IPS-15b (cell line): ENCODE results near the gene EIF4E3.

Experiments
- H3K27me3 ChIP-seq: one replicate; pipeline ENCODE4 v1.6.1; 2013; ENCODE audit warnings: low read length; ENCODE audit not compliant: control insufficient read depth, insufficient read depth
- H3K36me3 ChIP-seq: one replicate; pipeline ENCODE4 v1.6.1; 2013; ENCODE audit warnings: low read length; ENCODE audit not compliant: control insufficient read depth, insufficient read depth
- H3K4me1 ChIP-seq: one replicate; pipeline ENCODE4 v1.6.1; 2013; ENCODE audit warnings: mild to moderate bottlenecking, low read length; ENCODE audit not compliant: control insufficient read depth, insufficient read depth
- H3K4me3 ChIP-seq: one replicate; pipeline ENCODE4 v1.5.1; 2013; ENCODE audit warnings: low read depth, low read length
- H3K9ac ChIP-seq: one replicate; pipeline ENCODE4 v1.6.1; 2013; ENCODE audit warnings: low read depth, mild to moderate bottlenecking, low read length
- H3K9me3 ChIP-seq: one replicate; pipeline ENCODE4 v1.6.1; 2013; ENCODE audit warnings: mild to moderate bottlenecking, low read length; ENCODE audit not compliant: control insufficient read depth, insufficient read depth

Gene EIF4E3

GRCh38 chr3:71721002-71721401 lies 4.2 kb downstream of the EIF4E3 start:
- Histone ChIP-seq H3K27me3 (peaks cover 28% of the 10 kb centered on the region), H3K9me3 (no peaks in the 10 kb centered on the region), H3K4me3 (no peak overlapping the region)

GRCh38 chr3:71718072-71718471 lies 7.1 kb downstream of the EIF4E3 start:
- Histone ChIP-seq H3K27me3 (peaks cover 9% of the 10 kb centered on the region), H3K9me3 (no peaks in the 10 kb centered on the region), H3K36me3 (no peaks in the 10 kb centered on the region), H3K4me1 (no peaks in the 10 kb centered on the region), H3K9ac (no peak overlapping the region), H3K4me3 (no peak overlapping the region)

More at GRCh38 chr3:71721002-71721401, 4.2 kb downstream of the EIF4E3 start:
- no peak overlapping the region for H3K9ac ChIP-seq
- no peaks in the 10 kb centered on the region for H3K36me3 ChIP-seq
- H3K4me1 ChIP-seq = peaks cover 3% of the 10 kb centered on the region

GRCh38 chr3:71714595-71714994 lies 10.6 kb downstream of the EIF4E3 start:
- H3K36me3 ChIP-seq = no peaks in the 10 kb centered on the region
- H3K4me1 ChIP-seq = no peaks in the 10 kb centered on the region
- H3K27me3 ChIP-seq = no peaks in the 10 kb centered on the region
- H3K4me3 ChIP-seq = no peak overlapping the region
- no peaks in the 10 kb centered on the region for H3K9me3 ChIP-seq
- no peak overlapping the region for H3K9ac ChIP-seq

GRCh38 chr3:71713041-71713440 lies 12.2 kb downstream of the EIF4E3 start:
- Histone ChIP-seq H3K4me1 (no peaks in the 10 kb centered on the region), H3K27me3 (no peaks in the 10 kb centered on the region), H3K9ac (no peak overlapping the region), H3K9me3 (no peaks in the 10 kb centered on the region), H3K4me3 (no peak overlapping the region), H3K36me3 (no peaks in the 10 kb centered on the region)

- Histone ChIP-seq H3K9ac (no peak overlapping the region), H3K9me3 (no peaks in the 10 kb centered on the region), H3K4me1 (no peaks in the 10 kb centered on the region), H3K4me3 (no peak overlapping the region), H3K27me3 (no peaks in the 10 kb centered on the region), H3K36me3 (no peaks in the 10 kb centered on the region)
Measured at GRCh38 chr3:71710906-71711494, 14.2 kb downstream of the EIF4E3 start.

GRCh38 chr3:71709908-71710511 lies 15.2 kb downstream of the EIF4E3 start:
- Histone ChIP-seq H3K36me3 (no peaks in the 10 kb centered on the region), H3K4me1 (no peaks in the 10 kb centered on the region), H3K9ac (no peak overlapping the region), H3K27me3 (no peaks in the 10 kb centered on the region), H3K9me3 (no peaks in the 10 kb centered on the region), H3K4me3 (no peak overlapping the region)

GRCh38 chr3:71708476-71709105 lies 16.6 kb downstream of the EIF4E3 start:
- H3K4me3 ChIP-seq = no peak overlapping the region

GRCh38 chr3:71707595-71707994 lies 17.6 kb downstream of the EIF4E3 start:
- H3K9ac ChIP-seq = no peak overlapping the region

More at GRCh38 chr3:71708476-71709105, 16.6 kb downstream of the EIF4E3 start:
- Histone ChIP-seq H3K27me3 (no peaks in the 10 kb centered on the region), H3K36me3 (no peaks in the 10 kb centered on the region), H3K9ac (no peak overlapping the region), H3K9me3 (no peaks in the 10 kb centered on the region), H3K4me1 (no peaks in the 10 kb centered on the region)

GRCh38 chr3:71705681-71706080 lies 19.5 kb downstream of the EIF4E3 start:
- Histone ChIP-seq H3K4me3 (no peak overlapping the region), H3K36me3 (no peaks in the 10 kb centered on the region), H3K9me3 (no peaks in the 10 kb centered on the region), H3K9ac (no peak overlapping the region), H3K4me1 (no peaks in the 10 kb centered on the region), H3K27me3 (no peaks in the 10 kb centered on the region)

More at GRCh38 chr3:71707595-71707994, 17.6 kb downstream of the EIF4E3 start:
- Histone ChIP-seq H3K9me3 (no peaks in the 10 kb centered on the region), H3K4me1 (no peaks in the 10 kb centered on the region), H3K27me3 (no peaks in the 10 kb centered on the region), H3K4me3 (no peak overlapping the region), H3K36me3 (no peaks in the 10 kb centered on the region)

- Histone ChIP-seq H3K27me3 (no peaks in the 10 kb centered on the region), H3K4me1 (no peaks in the 10 kb centered on the region), H3K9me3 (no peaks in the 10 kb centered on the region), H3K4me3 (no peak overlapping the region), H3K9ac (no peak overlapping the region), H3K36me3 (no peaks in the 10 kb centered on the region)
Measured at GRCh38 chr3:71704915-71705314, 20.3 kb downstream of the EIF4E3 start.

- no peaks in the 10 kb centered on the region for H3K4me1 ChIP-seq
- no peaks in the 10 kb centered on the region for H3K36me3 ChIP-seq
- H3K4me3 ChIP-seq = no peak overlapping the region
- H3K9me3 ChIP-seq = no peaks in the 10 kb centered on the region
- H3K27me3 ChIP-seq = no peaks in the 10 kb centered on the region
- H3K9ac ChIP-seq = no peak overlapping the region
Measured at GRCh38 chr3:71703797-71704196, 21.4 kb downstream of the EIF4E3 start.
